Stimulated activated CD4-positive, alpha-beta T cell treated with anti-CD3 and anti-CD28 coated beads, Interleukin-15, amount 100 ng/mL, for 48 hours (primary cell): Measurements from ENCODE around the gene ADSS1.

ENCODE experiments used
- DNase-seq, 2 donors: peaks; one replicate each; pipeline ENCODE4 v3.0.0-alpha.2; 2020; ENCODE audit warnings: low read depth in 2 of 2

ADSS1 gene

GRCh38 chr14:104732931-104733681 is 9.1 kb downstream of the ADSS1 start:
- DNase-seq: no peak

DNA sequence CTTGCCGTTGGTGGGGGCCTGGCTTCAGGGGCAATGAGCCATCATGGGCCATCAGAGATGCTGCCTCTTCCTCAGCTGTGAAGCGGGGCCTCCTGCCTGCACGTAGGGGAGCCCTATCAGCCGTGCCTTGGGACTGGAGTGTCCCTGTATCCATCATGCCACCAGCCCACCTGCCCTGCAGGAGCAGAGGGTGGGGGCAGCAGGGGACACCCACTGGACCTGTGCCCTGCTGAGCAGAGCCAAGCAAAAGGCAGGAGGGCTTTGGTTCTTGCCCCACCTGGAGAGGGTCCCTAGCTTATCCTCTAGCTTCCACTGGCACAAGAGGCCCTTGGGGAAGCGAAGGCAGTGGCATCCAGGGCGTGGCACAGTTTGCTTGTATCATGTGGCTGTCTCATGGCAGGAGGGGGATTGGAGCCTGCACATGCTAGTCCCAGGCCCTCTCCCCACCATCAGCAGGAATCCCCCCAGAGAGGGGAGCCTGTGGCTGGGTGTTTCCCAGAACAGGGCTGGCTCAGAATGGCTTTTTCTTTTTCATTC is 10.1 kb downstream of the ADSS1 start:
- DNase-seq: no peak

GRCh38 chr14:104734601-104734990 is 10.6 kb downstream of the ADSS1 start:
- DNase-seq: no peak

DNA sequence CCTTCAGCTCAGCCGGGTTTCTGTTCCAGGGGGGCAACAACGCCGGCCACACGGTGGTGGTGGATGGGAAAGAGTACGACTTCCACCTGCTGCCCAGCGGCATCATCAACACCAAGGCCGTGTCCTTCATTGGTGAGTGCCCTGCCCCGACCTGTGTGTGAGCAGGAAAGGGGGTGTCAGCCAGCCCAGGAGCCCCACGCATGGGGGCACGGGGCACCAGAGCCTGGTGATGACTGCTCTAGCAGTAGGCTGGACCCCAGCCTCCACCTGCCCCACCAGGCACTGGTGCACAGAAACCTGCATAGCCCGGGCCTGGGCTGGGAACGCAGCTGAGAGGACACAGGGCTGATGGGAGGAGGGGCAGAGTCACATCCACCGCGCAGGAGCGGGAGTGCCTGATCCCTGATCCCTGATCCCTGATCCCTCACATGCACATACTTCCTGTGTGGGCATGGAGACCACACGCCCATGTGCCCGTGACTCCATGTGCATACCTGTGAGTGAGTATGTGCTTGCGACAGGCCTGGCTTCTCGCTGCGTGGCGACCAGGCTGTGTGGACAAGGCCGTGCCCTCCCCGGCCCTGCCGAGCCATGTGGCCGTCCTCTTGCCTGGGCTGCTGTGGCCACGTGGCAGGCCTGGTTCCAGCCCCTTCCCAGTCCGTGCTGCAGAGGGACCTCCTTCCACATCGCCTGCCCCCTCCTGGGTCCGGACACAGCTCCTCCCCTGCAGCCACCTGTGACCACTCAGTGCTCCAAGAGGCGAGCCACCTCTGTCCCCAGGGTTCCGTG is 11.2 kb downstream of the ADSS1 start:
- no peak for DNase-seq

DNA sequence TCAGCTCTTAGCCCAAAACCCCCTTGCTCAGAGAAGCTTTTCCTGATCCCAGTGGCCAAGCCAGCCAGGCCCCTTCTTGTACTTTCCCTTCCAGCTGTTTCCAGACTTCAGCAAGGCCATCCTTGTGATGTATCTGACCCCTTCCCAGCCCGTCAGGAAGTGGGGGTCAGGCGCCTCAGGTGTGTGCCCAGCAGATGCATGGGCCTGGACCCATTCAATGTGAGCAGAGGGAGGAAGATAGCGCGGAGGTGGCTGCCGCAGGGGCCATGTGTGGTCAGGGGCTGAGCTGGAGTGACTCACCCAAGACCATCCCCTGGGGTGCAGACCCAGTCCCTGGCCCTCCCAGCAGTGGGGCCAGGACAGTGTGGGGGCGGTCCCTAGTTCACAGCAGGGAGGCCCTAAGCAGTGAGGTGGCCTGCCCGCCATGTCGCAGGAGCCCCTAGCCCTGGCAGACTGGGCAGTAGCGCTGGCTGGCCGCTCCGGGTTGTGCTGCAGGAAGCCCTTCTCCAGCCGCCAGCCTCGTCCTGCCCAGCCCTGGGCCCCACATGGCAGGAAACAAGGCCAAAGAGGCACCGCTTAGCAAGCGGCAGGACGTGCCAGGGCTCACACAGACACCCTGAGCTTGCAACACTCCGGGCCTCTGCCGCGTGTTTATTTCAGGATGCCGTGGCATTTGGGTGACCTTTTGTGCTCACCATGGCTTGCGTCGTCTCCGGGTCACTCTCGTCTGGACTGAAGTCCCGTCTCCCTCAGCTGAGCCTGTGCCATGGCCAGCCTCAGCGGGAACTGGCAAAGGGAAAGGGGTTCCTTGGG is 12.0 kb downstream of the ADSS1 start:
- DNase-seq: no peak

GRCh38 chr14:104738375-104739019 is 14.5 kb downstream of the ADSS1 start:
- DNase-seq: no peak

GRCh38 chr14:104739026-104739425 is 15.0 kb downstream of the ADSS1 start:
- DNase-seq: no peak

- no peak for DNase-seq
Observed at GRCh38 chr14:104739546-104740516, 15.8 kb downstream of the ADSS1 start.

- DNase-seq: no peak
Observed at GRCh38 chr14:104741108-104741802, 17.2 kb downstream of the ADSS1 start.

DNA sequence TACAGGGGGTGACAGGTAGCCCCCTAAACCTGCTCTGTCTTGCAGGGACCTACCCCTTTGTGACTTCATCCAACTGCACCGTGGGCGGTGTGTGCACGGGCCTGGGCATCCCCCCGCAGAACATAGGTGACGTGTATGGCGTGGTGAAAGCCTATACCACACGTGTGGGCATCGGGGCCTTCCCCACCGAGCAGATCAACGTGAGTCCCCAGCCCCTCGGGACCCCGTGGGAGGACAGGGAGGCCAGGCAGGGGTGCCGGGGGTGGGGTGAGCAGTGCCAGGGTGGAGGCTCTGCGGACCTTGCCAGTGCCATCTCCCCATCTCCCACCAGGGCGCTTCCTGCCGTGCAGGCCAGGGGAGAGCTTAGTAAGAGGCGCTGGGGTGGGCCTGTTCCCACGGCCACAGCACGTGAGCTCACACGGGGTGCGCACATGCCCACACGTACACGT is 17.8 kb downstream of the ADSS1 start:
- no peak for DNase-seq

- no peak for DNase-seq
Observed at GRCh38 chr14:104742586-104743455, 18.8 kb downstream of the ADSS1 start.

DNA sequence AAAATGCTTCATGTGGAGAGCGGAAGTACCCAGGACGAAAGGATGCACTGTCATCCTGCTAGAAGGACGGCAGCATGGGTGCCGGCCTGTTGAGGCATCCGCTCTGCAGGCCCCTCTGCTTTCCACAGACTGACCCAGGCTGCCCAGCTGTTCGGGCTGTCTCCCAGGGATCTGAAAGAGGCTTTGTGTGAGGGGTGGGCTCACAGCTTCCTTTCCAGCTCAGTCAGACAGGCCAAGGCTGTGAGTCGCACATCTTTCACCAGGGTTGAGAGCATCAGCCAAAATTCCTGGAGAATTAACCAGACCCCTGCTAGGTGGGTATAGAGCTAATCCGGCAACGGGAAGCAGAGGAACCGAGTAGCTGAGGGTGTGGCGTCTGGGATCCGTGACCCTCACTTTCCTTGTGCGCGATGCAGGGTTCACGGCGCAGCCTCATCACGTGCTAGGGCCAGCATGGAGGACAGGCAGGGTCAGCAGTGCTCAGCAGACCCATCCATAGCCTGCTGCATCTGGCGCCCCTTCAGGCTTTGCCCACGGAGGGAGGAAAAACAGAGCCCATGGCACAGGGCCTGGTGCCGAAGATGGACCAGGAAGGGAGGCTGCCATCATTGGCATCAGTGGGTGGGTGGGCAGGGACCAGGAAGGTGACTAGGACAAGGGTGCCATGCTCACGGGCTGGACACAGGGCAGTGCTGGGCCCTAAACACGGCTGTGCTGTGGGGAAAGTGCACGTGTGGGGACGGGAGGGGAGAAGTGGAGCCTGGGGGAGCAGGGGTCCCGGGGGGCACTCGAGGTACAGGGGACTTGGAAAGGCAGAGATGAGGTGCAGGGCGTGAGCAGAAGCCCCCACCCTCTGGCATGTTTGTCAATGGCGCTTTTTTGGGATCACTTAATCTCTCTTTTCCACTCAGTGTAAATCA is 19.7 kb downstream of the ADSS1 start:
- no peak for DNase-seq

GRCh38 chr14:104744484-104744883 is 20.5 kb downstream of the ADSS1 start:
- DNase-seq: no peak

DNA sequence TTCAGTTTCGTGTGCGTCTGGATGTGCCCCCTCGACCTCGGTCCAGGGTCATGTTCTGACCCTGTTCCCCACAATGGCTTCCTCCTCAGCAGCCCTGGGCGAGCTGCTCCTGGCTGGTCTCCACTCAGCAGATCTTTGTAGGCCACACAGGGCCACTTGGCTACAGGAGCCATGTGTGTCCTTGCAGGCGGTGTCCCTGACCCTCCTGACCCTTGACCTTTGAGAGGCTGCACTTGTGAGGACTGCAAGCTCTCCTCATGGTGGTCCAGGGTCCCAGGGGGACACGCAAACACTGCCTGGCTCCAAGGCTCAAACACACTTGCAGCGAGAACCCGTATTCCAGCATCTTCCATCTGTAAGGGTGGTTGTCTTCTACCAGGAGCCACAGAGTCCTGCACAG is 21.4 kb downstream of the ADSS1 start:
- DNase-seq: no peak

GRCh38 chr14:104746071-104746545 is 22.1 kb downstream of the ADSS1 start:
- no peak for DNase-seq

- DNase-seq: no peak
Observed at GRCh38 chr14:104746934-104747481, 23.0 kb downstream of the ADSS1 start.

- DNase-seq: no peak
Observed at GRCh38 chr14:104747876-104748275, 23.8 kb downstream of the ADSS1 start.
